HUES6 (cell line): ENCODE measurements around the gene KIR2DL3.
"Not testable (repeated sequence)": the region's sequence is repeated elsewhere in the genome, so short reads cannot be mapped to it uniquely, and the experiment has no call there.

Source experiments
- H3K27ac ChIP-seq: 2 replicates; pipeline ENCODE4 v1.7.0; 2013; ENCODE audit warnings: low read depth, mild to moderate bottlenecking, low read length, inconsistent platforms
- H3K27me3 ChIP-seq: 2 replicates; pipeline ENCODE4 v1.6.1; 2013; ENCODE audit warnings: low read length; ENCODE audit not compliant: control insufficient read depth, insufficient read depth
- H3K36me3 ChIP-seq: 2 replicates; pipeline ENCODE4 v1.6.1; 2013; ENCODE audit warnings: low read length; ENCODE audit not compliant: control insufficient read depth, insufficient read depth
- H3K4me1 ChIP-seq: 2 replicates; pipeline ENCODE4 v1.6.1; 2013; ENCODE audit warnings: low read length; ENCODE audit not compliant: control insufficient read depth, insufficient read depth
- H3K4me3 ChIP-seq: 2 replicates; pipeline ENCODE4 v1.5.1; 2013; ENCODE audit warnings: low read depth, low read length
- H3K9ac ChIP-seq: one replicate; pipeline ENCODE4 v1.6.1; 2013; ENCODE audit warnings: mild to moderate bottlenecking, low read length
- H3K9me3 ChIP-seq: 2 replicates; pipeline ENCODE4 v1.6.1; 2013; ENCODE audit warnings: low read depth, low read length; ENCODE audit not compliant: control insufficient read depth, insufficient read depth

The KIR2DL3 gene

GRCh38 chr19:54771018-54771960, 33.0 kb downstream of the KIR2DL3 start:
- H3K27me3 ChIP-seq, H3K36me3 ChIP-seq, H3K4me1 ChIP-seq, H3K4me3 ChIP-seq, H3K9ac ChIP-seq, H3K27ac ChIP-seq: not testable (repeated sequence)
- peaks cover 57% of the 10 kb centered on the region; the same call in 1 of the 2 replicates for H3K9me3 ChIP-seq

GRCh38 chr19:54772666-54773065, 34.4 kb downstream of the KIR2DL3 start:
- H3K27me3 ChIP-seq, H3K4me1 ChIP-seq, H3K4me3 ChIP-seq, H3K36me3 ChIP-seq, H3K27ac ChIP-seq, H3K9ac ChIP-seq: not testable (repeated sequence)
- peaks cover 57% of the 10 kb centered on the region; the same call in 1 of the 2 replicates for H3K9me3 ChIP-seq

GRCh38 chr19:54775095-54775815, 36.9 kb downstream of the KIR2DL3 start:
- not testable (repeated sequence) for H3K9ac ChIP-seq, H3K27ac ChIP-seq, H3K4me1 ChIP-seq, H3K4me3 ChIP-seq, H3K36me3 ChIP-seq
- H3K9me3 ChIP-seq: peaks cover 53% of the 10 kb centered on the region; the same call in 1 of the 2 replicates
- H3K27me3 ChIP-seq: peaks cover 10% of the 10 kb centered on the region; the same call in 1 of the 2 replicates

- not testable (repeated sequence) for H3K36me3 ChIP-seq, H3K27ac ChIP-seq, H3K4me1 ChIP-seq, H3K4me3 ChIP-seq, H3K9ac ChIP-seq
- Histone ChIP-seq H3K9me3 (peaks cover 47% of the 10 kb centered on the region; the same call in 1 of the 2 replicates), H3K27me3 (peaks cover 10% of the 10 kb centered on the region; the same call in 1 of the 2 replicates)
Observed at GRCh38 chr19:54775830-54776229, 37.5 kb downstream of the KIR2DL3 start.

GRCh38 chr19:54777851-54778250, 39.5 kb downstream of the KIR2DL3 start:
- H3K27me3 ChIP-seq: peaks cover 10% of the 10 kb centered on the region; the same call in 1 of the 2 replicates
- not testable (repeated sequence) for H3K4me3 ChIP-seq, H3K27ac ChIP-seq, H3K9ac ChIP-seq, H3K36me3 ChIP-seq, H3K4me1 ChIP-seq
- peaks cover 37% of the 10 kb centered on the region; the same call in 1 of the 2 replicates for H3K9me3 ChIP-seq

GRCh38 chr19:54778896-54779295, 40.6 kb downstream of the KIR2DL3 start:
- not testable (repeated sequence) for H3K36me3 ChIP-seq, H3K27ac ChIP-seq, H3K4me3 ChIP-seq, H3K9ac ChIP-seq, H3K4me1 ChIP-seq
- H3K27me3 ChIP-seq: peaks cover 10% of the 10 kb centered on the region; the same call in 1 of the 2 replicates
- peaks cover 33% of the 10 kb centered on the region; the same call in 1 of the 2 replicates for H3K9me3 ChIP-seq

- H3K4me1 ChIP-seq, H3K4me3 ChIP-seq: not testable (repeated sequence)
Observed at GRCh38 chr19:54782916-54783315, 44.6 kb downstream of the KIR2DL3 start.

GRCh38 chr19:54786091-54786723, 47.9 kb downstream of the KIR2DL3 start:
- Histone ChIP-seq H3K9me3 (peaks cover 61% of the 10 kb centered on the region; the same call in 1 of the 2 replicates), H3K27me3 (peaks cover 16% of the 10 kb centered on the region; the same call in 1 of the 2 replicates)
- not testable (repeated sequence) for H3K4me1 ChIP-seq, H3K36me3 ChIP-seq, H3K4me3 ChIP-seq, H3K27ac ChIP-seq, H3K9ac ChIP-seq

More at GRCh38 chr19:54782916-54783315, 44.6 kb downstream of the KIR2DL3 start:
- H3K36me3 ChIP-seq, H3K27ac ChIP-seq, H3K27me3 ChIP-seq, H3K9ac ChIP-seq: not testable (repeated sequence)
- peaks cover 41% of the 10 kb centered on the region; the same call in 1 of the 2 replicates for H3K9me3 ChIP-seq

GRCh38 chr19:54788154-54788553, 49.8 kb downstream of the KIR2DL3 start:
- not testable (repeated sequence) for H3K4me3 ChIP-seq, H3K4me1 ChIP-seq, H3K27ac ChIP-seq, H3K9ac ChIP-seq, H3K36me3 ChIP-seq
- H3K27me3 ChIP-seq: peaks cover 33% of the 10 kb centered on the region; the same call in 1 of the 2 replicates
- H3K9me3 ChIP-seq: peaks cover 61% of the 10 kb centered on the region; the same call in 1 of the 2 replicates

GRCh38 chr19:54790711-54791110, 52.4 kb downstream of the KIR2DL3 start:
- Histone ChIP-seq H3K36me3 (no peaks in the 10 kb centered on the region), H3K9me3 (peaks cover 62% of the 10 kb centered on the region; the same call in 1 of the 2 replicates), H3K9ac (no peak overlapping the region), H3K27ac (no peak overlapping the region), H3K4me1 (no peaks in the 10 kb centered on the region), H3K27me3 (peaks cover 39% of the 10 kb centered on the region; the same call in 1 of the 2 replicates), H3K4me3 (no peak overlapping the region)
